Epithelial cell of proximal tubule (primary cell): Measurements from ENCODE around the gene GRK3. TPM values are rescaled to one million over a fixed set of nuclear protein-coding genes. Genes with fewer than 3 reads are reported as not detected.

Source experiments
- total RNA-seq: library from RNA; depleted of rRNA; stranded (reverse); fragments of >200 nt; gene quantifications from 2 replicates; pipeline ENCODE4 v1.2.3, GENCODE V29; 2015

Gene GRK3
- total RNA-seq, 1 donor from 2014 or later: 2.0 TPM

Other genes starting within 250 kb of the GRK3 start
- gene MYO18B, start 177.5 kb downstream of the GRK3 start, total RNA-seq: not detected in 2 replicates